ENCODE measurements around the gene DEAF1. TPM values are rescaled to one million over a fixed set of nuclear protein-coding genes. Genes with fewer than 3 reads are reported as not detected.

DEAF1 gene
- total RNA-seq, 1 donor from 2014 or later: 48.9 TPM

DNA sequence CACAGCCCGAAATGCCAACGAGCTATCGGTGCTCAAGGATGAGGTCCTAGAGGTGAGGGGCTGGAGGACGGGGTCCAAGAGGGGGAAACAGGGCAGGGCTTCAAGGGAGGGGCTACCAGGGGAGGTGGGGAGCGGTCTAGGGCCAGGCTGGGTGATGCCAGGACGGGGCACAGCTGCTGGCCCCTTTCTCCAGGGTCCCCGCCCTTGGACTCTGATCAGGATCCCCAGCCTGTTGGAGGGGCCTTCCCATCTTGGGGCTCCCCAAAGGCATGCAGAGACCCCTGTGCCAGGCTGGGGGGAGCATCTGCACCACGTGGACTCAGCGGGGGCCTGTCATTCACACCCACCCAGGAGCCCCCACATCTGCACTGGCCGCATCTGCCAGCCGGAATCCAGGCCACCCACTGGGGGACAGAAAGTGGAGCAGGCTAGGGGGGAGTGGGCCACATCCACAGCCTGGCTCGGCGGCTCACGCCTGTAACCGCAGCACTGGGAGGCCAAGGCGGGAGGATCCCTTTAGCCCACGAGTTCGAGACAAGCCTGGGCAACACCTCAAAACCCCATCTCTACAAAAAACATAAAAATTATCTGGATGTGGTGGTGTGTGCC, 29.9 kb upstream of the DEAF1 start:
- Histone ChIP-seq H3K36me3 (ENCODE audit: insufficient read depth, low read length) (no peaks in the 10 kb centered on the region), H3K9me3 (ENCODE audit: insufficient read depth, low read depth, low read length) (no peaks in the 10 kb centered on the region), H3K27ac (ENCODE audit: low read depth, low read length) (no peak overlapping the region), H3K4me2 (ENCODE audit: low read length) (no peak overlapping the region), H3K9ac (ENCODE audit: low read length) (no peak overlapping the region), H4K20me1 (ENCODE audit: insufficient read depth, low read length) (peaks cover 44% of the 10 kb centered on the region), H3K4me1 (ENCODE audit: insufficient read depth, low read length) (peaks cover 26% of the 10 kb centered on the region), H3K79me2 (ENCODE audit: insufficient read depth, low read length) (no peaks in the 10 kb centered on the region), H2AFZ (ENCODE audit: low read depth, low read length) (no peak overlapping the region), H3K4me3 (ENCODE audit: insufficient read depth, low read depth, low read length) (no peak overlapping the region), H3K27me3 (ENCODE audit: insufficient read depth, low read length) (peaks cover 5% of the 10 kb centered on the region)
- H3K4me3 Mint-ChIP-seq (ENCODE audit: unreplicated experiment): no peak overlapping the region
- peaks cover 5% of the 10 kb centered on the region for H3K36me3 Mint-ChIP-seq (ENCODE audit: low read depth, unreplicated experiment)
- FAIRE-seq (no peak), DNase-seq (ENCODE audit: low read depth) (no peak)
- H3K4me1 Mint-ChIP-seq (ENCODE audit: low read depth, unreplicated experiment): no peaks in the 10 kb centered on the region
- H3K9me3 Mint-ChIP-seq (ENCODE audit: unreplicated experiment): no peaks in the 10 kb centered on the region
- H3K27me3 Mint-ChIP-seq (ENCODE audit: low read depth, unreplicated experiment): peaks cover 3% of the 10 kb centered on the region
- TF ChIP-seq EZH2 (IDR thresholded peaks at IDR 0.05; ENCODE audit: insufficient read depth, low read length) (no peak), CTCF (IDR thresholded peaks at IDR 0.05; ENCODE audit: insufficient read depth, low read depth, low read length) (no peak)
- H3K27ac Mint-ChIP-seq (ENCODE audit: unreplicated experiment): no peak overlapping the region

GRCh38 chr11:724049-724777, 29.2 kb upstream of the DEAF1 start:
- H3K4me3 ChIP-seq (ENCODE audit: insufficient read depth, low read depth, low read length): no peak overlapping the region
- no peaks in the 10 kb centered on the region for H3K9me3 Mint-ChIP-seq (ENCODE audit: unreplicated experiment)
- H3K4me3 Mint-ChIP-seq (ENCODE audit: unreplicated experiment): no peak overlapping the region
- no peak for DNase-seq (ENCODE audit: low read depth)
- H4K20me1 ChIP-seq (ENCODE audit: insufficient read depth, low read length): peaks cover 51% of the 10 kb centered on the region
- no peaks in the 10 kb centered on the region for H3K9me3 ChIP-seq (ENCODE audit: insufficient read depth, low read depth, low read length)
- H3K4me2 ChIP-seq (ENCODE audit: low read length): no peak overlapping the region
- H3K4me1 ChIP-seq (ENCODE audit: insufficient read depth, low read length): peaks cover 26% of the 10 kb centered on the region
- no peaks in the 10 kb centered on the region for H3K4me1 Mint-ChIP-seq (ENCODE audit: low read depth, unreplicated experiment)
- peaks cover 2% of the 10 kb centered on the region for H3K27me3 Mint-ChIP-seq (ENCODE audit: low read depth, unreplicated experiment)
- H3K36me3 Mint-ChIP-seq (ENCODE audit: low read depth, unreplicated experiment): peaks cover 6% of the 10 kb centered on the region
- no peak for FAIRE-seq
- H3K36me3 ChIP-seq (ENCODE audit: insufficient read depth, low read length): no peaks in the 10 kb centered on the region
- no peak overlapping the region for H3K9ac ChIP-seq (ENCODE audit: low read length)
- no peak overlapping the region for H2AFZ ChIP-seq (ENCODE audit: low read depth, low read length)
- peaks cover 5% of the 10 kb centered on the region for H3K27me3 ChIP-seq (ENCODE audit: insufficient read depth, low read length)
- TF ChIP-seq EZH2 (IDR thresholded peaks at IDR 0.05; ENCODE audit: insufficient read depth, low read length) (no peak), CTCF (IDR thresholded peaks at IDR 0.05; ENCODE audit: insufficient read depth, low read depth, low read length) (no peak)
- no peaks in the 10 kb centered on the region for H3K79me2 ChIP-seq (ENCODE audit: insufficient read depth, low read length)
- no peak overlapping the region for H3K27ac ChIP-seq (ENCODE audit: low read depth, low read length)
- H3K27ac Mint-ChIP-seq (ENCODE audit: unreplicated experiment): no peak overlapping the region

Measured in astrocyte (in vitro differentiated cells and primary cell).